GM15510 (cell line): Measurements from ENCODE around the gene BCL11B.

Source experiments
- POLR2A ChIP-seq: IDR thresholded peaks from 3 replicates; pipeline ENCODE4 v1.6.1; 2011; ENCODE audit warnings: borderline replicate concordance; ENCODE audit not compliant: insufficient read length; ENCODE audit errors: extremely low read depth

The BCL11B gene

GRCh38 chr14:99190696-99191394 is 81.2 kb downstream of the BCL11B start:
- TF ChIP-seq POLR2A = no peak

GRCh38 chr14:99189201-99189801 is 82.7 kb downstream of the BCL11B start:
- TF ChIP-seq POLR2A = no peak

GRCh38 chr14:99188731-99189191 is 83.2 kb downstream of the BCL11B start:
- no peak for TF ChIP-seq POLR2A

GRCh38 chr14:99187858-99188257 is 84.1 kb downstream of the BCL11B start:
- TF ChIP-seq POLR2A = no peak

- no peak for TF ChIP-seq POLR2A
Observed at GRCh38 chr14:99186956-99187690, 84.9 kb downstream of the BCL11B start.

GRCh38 chr14:99185436-99186068 is 86.4 kb downstream of the BCL11B start:
- TF ChIP-seq POLR2A = no peak

GRCh38 chr14:99183716-99184115 is 88.3 kb downstream of the BCL11B start:
- TF ChIP-seq POLR2A = no peak

GRCh38 chr14:99183311-99183710 is 88.7 kb downstream of the BCL11B start:
- TF ChIP-seq POLR2A = no peak

- TF ChIP-seq POLR2A = no peak
Observed at GRCh38 chr14:99182548-99183250, 89.3 kb downstream of the BCL11B start.

- no peak for TF ChIP-seq POLR2A
Observed at GRCh38 chr14:99181804-99182520, 90.0 kb downstream of the BCL11B start.

GRCh38 chr14:99181241-99181640 is 90.8 kb downstream of the BCL11B start:
- TF ChIP-seq POLR2A = no peak

- no peak for TF ChIP-seq POLR2A
Observed at GRCh38 chr14:99179946-99180345, 92.1 kb downstream of the BCL11B start.

- no peak for TF ChIP-seq POLR2A
Observed at GRCh38 chr14:99179506-99179905, 92.5 kb downstream of the BCL11B start.

GRCh38 chr14:99177886-99178835 is 93.8 kb downstream of the BCL11B start:
- TF ChIP-seq POLR2A = no peak
